Fibroblast of gingiva (primary cell): ENCODE data around the gene GAL3ST1.
"Not testable (repeated sequence)": the region's sequence is repeated elsewhere in the genome, so short reads cannot be mapped to it uniquely, and the experiment has no call there.

Source experiments
- DNase-seq: peaks from one replicate; pipeline ENCODE4 v3.0.0-alpha.2; 2011; ENCODE audit warnings: low read depth

The GAL3ST1 gene

GRCh38 chr22:30564045-30564760 lies 10.3 kb downstream of the GAL3ST1 start:
- DNase-seq, result no peak

DNA sequence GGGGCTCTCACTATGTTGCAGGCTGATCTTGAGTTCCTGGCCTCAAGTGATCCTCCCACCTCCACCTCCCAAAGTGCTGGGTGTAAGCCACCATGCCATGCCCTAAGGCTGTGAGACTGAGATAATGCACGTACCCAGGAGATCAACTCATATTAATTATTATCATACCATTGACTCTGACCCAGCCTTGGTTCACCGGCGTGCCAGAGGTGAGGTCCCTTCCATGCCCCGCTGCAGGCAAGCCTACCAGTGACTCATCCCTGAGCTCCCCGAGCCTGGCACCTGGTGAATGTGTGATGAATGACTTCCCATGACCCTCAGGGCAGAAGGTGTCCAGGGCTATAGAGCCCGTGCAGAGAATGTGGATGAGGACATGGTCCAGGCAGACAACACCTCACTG lies 12.1 kb downstream of the GAL3ST1 start:
- DNase-seq, result no peak

- no peak for DNase-seq
Observed at GRCh38 chr22:30561402-30562189, 12.9 kb downstream of the GAL3ST1 start.

GRCh38 chr22:30560643-30561202 lies 13.7 kb downstream of the GAL3ST1 start:
- not testable (repeated sequence) for DNase-seq

- no peak for DNase-seq
Observed at GRCh38 chr22:30559889-30560288, 14.6 kb downstream of the GAL3ST1 start.

GRCh38 chr22:30557243-30557642 lies 17.2 kb downstream of the GAL3ST1 start:
- DNase-seq, result no peak

DNA sequence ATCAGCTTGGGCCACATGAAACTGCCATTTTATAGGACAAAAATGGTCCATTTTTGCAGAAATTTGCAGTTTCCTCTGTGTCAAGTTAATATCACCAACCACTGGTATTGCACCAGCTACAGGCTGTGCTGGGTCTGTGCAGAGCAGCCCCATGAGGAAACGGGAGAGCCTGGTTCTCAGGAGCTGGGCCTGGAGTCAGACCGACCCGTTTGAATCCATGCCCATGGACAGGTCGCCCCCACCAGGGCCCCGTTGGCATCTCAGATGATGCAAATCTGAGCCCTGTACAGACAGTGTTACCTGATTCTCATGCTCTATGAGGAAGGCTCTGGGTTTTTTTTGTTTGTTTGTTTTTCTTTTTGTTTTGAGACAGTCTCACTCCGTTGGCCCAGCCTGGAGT lies 18.1 kb downstream of the GAL3ST1 start:
- no peak for DNase-seq

DNA sequence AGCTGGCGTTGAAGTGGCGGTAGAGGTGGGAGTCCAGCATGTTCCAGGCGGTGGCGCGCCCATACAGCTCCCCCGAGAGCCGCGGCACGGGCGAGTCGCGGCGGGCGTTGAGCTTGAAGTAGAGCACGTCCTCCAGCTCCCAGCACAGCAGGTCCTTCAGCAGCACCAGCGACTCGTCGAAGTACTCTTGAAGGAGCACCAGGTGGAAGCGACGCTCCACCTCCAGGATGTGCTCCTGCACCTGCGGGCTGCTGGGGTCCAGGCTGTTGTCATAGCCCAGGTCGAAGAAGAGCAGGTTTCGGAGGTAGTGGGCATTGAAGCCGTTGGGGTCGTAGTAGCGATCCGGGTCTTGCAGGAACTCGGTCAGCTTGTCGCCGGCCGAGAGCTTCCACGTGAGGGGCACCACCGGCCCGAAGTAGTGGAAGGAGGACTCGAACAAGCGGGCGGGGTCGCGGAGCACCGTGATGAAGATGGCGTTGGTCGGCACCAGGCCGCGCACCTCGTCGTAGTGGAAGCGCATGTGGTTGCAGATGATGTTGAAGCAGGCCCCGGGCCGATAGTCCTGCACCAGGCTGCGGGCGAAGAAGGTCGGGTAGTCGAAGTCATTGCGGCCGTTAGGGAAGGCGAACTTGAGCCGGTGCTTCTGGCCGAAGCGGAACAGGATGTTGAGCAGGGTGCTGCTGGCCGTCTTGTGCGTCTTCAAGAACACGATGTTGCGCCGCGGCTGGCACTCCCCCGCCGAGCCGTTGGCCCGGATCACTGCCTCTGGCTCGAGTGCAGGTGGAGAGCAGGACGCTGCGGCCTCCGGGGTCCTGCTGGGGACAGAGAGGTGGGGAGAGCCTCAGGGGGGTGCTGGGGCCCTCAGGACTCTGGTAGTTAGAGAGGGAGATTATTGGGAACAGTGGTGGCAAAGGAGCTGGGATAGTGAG lies 18.9 kb downstream of the GAL3ST1 start:
- DNase-seq, result no peak

GRCh38 chr22:30553971-30554370 lies 20.5 kb downstream of the GAL3ST1 start:
- DNase-seq, result no peak

GRCh38 chr22:30552719-30553118 lies 21.7 kb downstream of the GAL3ST1 start:
- DNase-seq, result no peak

DNA sequence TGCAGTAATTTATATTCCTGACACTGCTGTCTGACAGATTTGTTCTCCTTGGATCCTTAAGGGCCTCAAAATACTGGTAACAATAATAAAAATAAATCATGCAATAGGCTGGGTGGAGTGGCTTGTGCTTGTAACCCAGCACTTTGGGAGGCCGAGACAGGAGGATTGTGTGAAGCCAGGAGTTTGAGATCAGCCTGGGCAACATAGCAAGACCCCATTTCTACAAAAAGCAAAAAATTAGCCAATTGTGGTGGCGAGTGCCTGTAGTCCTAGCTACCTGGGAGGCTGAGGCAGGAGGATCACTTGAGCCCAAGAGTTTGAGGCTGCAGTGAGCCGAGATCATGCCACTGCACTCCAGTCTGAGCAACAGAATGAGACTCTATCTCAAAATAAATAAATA lies 22.7 kb downstream of the GAL3ST1 start:
- not testable (repeated sequence) for DNase-seq

DNA sequence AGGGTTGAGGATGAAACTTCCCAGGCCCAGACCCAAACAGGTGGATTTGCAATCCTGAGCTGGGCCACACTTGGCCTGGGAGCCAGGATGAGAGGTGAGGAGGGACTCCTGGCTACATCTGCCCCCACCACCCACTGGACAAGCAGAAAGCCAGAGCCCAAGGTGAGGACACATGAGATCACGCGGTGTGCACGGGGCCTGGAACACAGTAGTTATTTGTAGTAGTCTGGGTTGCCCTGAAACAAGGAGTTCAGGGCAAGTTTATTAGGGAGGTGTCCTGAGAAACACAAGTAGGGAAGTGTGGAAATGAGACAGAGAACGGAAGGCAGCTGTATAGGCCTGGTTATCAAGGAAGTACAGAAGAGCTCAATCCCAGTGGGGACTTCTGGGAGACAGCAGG lies 27.3 kb downstream of the GAL3ST1 start:
- no peak for DNase-seq

DNA sequence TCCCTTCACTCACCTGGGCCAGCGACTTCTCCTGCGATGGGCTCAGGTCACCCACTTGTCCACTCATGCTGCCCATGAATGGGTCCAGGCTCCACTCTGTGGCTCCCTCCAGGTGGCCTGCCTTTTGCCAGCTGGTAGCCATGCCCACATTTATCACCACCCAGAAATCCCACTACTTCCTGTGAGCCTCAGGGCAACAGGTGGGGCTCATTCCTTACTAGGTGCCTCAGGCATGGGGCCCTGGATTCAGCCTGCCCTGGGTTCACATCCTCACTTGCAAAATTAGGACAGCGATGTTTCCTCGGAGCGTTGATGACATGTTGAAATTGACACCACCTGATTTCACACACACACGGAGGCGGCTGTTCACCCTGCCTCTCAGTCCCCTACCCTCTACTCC lies 27.8 kb downstream of the GAL3ST1 start, which contains the start of gene SEC14L6:
SEC14L6 (minus strand) TSS at position 126 of the 400 bp plus-strand sequence; CDS start at position 67, 59 bp downstream.
- no peak for DNase-seq

DNA sequence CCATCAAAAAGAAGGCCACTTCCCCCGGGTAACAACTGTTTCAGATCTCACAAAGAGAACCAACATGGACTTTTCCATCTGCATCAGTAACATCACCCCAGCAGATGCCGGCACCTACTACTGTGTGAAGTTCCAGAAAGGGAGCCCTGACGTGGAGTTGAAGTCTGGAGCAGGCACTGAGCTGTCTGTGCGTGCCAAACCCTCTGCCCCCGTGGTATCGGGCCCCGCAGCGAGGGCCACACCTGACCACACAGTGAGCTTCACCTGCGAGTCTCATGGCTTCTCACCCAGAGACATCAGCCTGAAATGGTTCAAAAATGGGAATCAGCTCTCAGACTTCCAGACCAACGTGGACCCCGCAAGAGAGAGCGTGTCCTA lies 31.7 kb downstream of the GAL3ST1 start:
- no peak for DNase-seq

- no peak for DNase-seq
Observed at GRCh38 chr22:30541961-30542810, 32.3 kb downstream of the GAL3ST1 start.

GRCh38 chr22:30541511-30541910 lies 33.0 kb downstream of the GAL3ST1 start:
- DNase-seq, result not testable (repeated sequence)

DNA sequence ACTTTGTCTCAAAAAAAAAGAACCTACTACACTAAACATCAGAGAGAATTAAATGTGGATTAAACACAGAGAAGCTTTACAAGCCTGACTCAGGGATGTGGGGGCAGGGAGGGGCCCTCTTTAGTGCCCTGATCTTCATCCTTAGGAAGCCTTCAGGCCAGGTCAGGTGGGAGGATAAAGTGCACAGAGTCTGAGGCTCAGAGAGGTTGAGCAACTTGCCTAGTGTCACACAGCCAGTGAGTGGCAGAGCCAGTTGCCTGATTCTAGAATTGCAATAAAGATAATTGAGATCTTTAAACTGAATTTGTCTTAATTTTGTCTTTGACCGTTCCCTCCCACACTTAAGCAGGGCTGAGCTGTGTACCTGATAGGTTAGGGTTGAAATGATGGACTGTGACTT lies 35.1 kb downstream of the GAL3ST1 start:
- DNase-seq, result no peak

GRCh38 chr22:30538280-30538679 lies 36.2 kb downstream of the GAL3ST1 start:
- DNase-seq, result no peak

GRCh38 chr22:30537083-30537731 lies 37.3 kb downstream of the GAL3ST1 start:
- DNase-seq, result no peak

DNA sequence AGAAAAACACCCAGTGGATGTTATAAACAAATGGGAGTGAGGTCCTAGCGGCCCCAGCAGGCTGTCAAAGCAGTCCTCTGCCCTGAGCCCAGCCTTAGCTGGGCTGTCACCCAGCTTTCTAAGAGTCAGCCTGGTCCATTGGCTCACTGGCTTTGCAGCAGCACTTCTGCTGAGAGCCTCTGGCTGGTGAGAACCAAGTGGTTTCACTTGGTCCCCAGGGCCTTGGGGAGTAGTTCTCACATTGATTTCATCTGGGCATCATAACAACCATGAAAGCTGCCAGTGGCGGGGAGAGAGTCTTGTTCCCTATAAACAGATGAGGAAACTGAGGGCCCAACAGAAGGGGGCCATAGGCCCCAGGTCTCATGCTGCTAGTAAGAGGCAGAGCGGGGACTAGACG lies 39.3 kb downstream of the GAL3ST1 start:
- DNase-seq, result no peak
